Sigmoid colon (tissue), 7 donors: ENCODE measurements around the gene FBF1. TPM values are rescaled to one million over a fixed set of nuclear protein-coding genes. Genes with fewer than 3 reads are reported as not detected.

Source experiments
- DNase-seq: peaks from one replicate; pipeline ENCODE4 v3.0.0-alpha.2; 2019
- H3K27ac ChIP-seq, 4 donors: fragments of 200-600 bp; sonication (generic); one replicate each; pipeline ENCODE4 v1.5.1; 2016 to 2019; ENCODE audit warnings: mild to moderate bottlenecking in 1 of 4
- H3K27me3 ChIP-seq, 3 donors: fragments of 200-600 bp; sonication (generic); one replicate each; pipeline ENCODE4 v1.5.1; 2019; ENCODE audit warnings: mild to moderate bottlenecking in 1 of 3
- H3K36me3 ChIP-seq, 4 donors: fragments of 200-600 bp; sonication (generic); one replicate each; pipeline ENCODE4 v1.5.1; 2016 to 2019
- H3K4me1 ChIP-seq, 4 donors: fragments of 200-600 bp; sonication (generic); one replicate each; pipeline ENCODE4 v1.5.1; 2017 to 2019
- H3K4me3 ChIP-seq, 4 donors: fragments of 200-600 bp; sonication (generic); one replicate each; pipeline ENCODE4 v1.5.1; 2017 to 2019; ENCODE audit warnings: mild to moderate bottlenecking in 2 of 4, moderate library complexity in 1 of 4
- H3K9me3 ChIP-seq, 4 donors: fragments of 200-600 bp in 3 of 4; sonication (generic) in 3 of 4; one replicate each; pipeline versions ENCODE4 v1.5.1 to v1.6.1; 2013 to 2019
- EP300 ChIP-seq, 4 donors: sonication (generic); formaldehyde crosslinking; IDR thresholded peaks; one replicate each; pipeline ENCODE4 v1.6.1; 2017; ENCODE audit warnings: antibody characterized with exemption in 4 of 4
- POLR2A ChIP-seq, 2 donors: fragments of 450-650 bp; IDR thresholded peaks; one replicate each; pipeline ENCODE4 v1.6.1; 2016; ENCODE audit warnings: antibody characterized with exemption in 2 of 2, mild to moderate bottlenecking in 2 of 2, moderate library complexity in 2 of 2
- POLR2AphosphoS5 ChIP-seq, 4 donors: sonication (generic); formaldehyde crosslinking; IDR thresholded peaks; one replicate each; pipeline ENCODE4 v1.6.1; 2017; ENCODE audit warnings: antibody characterized with exemption in 4 of 4
- WGBS, 2 donors: extraction: QIAGEN DNeasy Blood & Tissue Kit; methylation state at CpG; one replicate each; pipeline ENCODE4 v1.1.7; 2013; 5-methylcytosine and 5-hydroxymethylcytosine counted together
- intact Hi-C: fragments of 100-400 bp; cut with DNase I; formaldehyde crosslinking; loops from one replicate; pipeline ENCODE4 v1.15.1; 2023
- polyA plus RNA-seq, 3 donors: library from polyadenylated mRNA; stranded (reverse); fragments of 200-250 nt; gene quantifications; one replicate each; pipeline ENCODE4 v1.2.3, GENCODE V29; 2013
- total RNA-seq, 4 donors: library from RNA; depleted of rRNA; stranded (reverse); fragments of >200 nt; gene quantifications; one replicate each; pipeline ENCODE4 v1.1.0, GENCODE V29; 2016
- TF ChIP-seq, protein P1 (sequence below), 4 experiments: fragments of 450-650 bp in 3 of 4; fragments of 200-600 bp in 1 of 4; IDR thresholded peaks; one replicate each; pipeline ENCODE4 v1.5.1; 2016 to 2019; ENCODE audit warnings: antibody characterized with exemption in 4 of 4, mild to moderate bottlenecking in 3 of 4, moderate library complexity in 2 of 4
- donor health status: healthy with polysubstance abuse.
- donor health status: Bipolar disorder and iron deficiency.
- donor health status: healthy.

FBF1 gene
- total and polyA plus RNA-seq, 7 donors = 1.2 to 16.6 (median 5.4) TPM

DNA sequence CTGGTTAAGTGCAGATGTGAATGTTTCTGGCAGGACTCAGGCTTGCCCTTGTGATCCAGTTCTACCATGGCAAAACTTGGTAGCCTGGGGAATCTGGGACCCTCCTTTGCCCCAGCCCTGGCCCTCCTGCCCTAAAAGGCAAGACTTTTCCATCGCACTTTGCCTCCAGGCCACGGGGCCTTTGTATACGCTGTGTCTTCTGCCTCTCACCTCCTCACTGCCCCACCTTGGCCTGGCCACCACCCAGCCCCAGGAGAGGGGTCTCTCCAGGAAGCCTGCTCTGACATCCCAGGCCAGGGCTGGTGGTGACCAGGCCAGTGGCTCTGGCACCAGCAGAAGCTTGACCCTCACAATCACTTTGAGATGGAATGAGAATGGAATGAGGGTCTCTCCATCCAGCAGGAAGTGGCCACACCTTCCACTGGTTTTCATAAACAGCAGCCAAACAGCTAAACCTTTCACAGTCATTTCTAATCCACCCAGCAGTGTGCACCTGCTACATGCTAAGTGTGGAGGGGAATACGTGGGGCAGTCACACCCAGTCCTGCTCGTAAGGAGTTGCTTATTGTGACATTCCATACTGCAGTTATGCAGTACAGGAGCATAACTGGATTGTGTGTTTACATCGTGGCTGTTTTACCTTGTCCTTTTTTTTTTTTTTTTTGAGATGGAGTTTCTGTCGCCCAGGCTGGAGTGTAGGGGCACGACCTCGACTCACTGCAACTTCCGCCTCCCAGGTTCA is 34.5 kb downstream of the FBF1 start:
- WGBS, 2 donors = 52 to 74% methylated on average over 10 of the region's 10 CpGs
- Histone ChIP-seq H3K27me3 (no peaks in the 10 kb centered on the region), H3K9me3 (no peaks in the 10 kb centered on the region), H3K4me1 (peaks cover 0 to 19% (median 13%) of the 10 kb centered on the region in 4 donors), H3K4me3 (no peak overlapping the region), H3K27ac (peak overlapping the region; percentile 86 to 93 (median 90)), H3K36me3 (peaks cover 3 to 25% (median 7%) of the 10 kb centered on the region in 4 donors)
- intact Hi-C loops = loop anchor here (10.0 kb wide), 1 partner anchor 168 kb away; the partner anchor contains the start of genes GALR2, SRP68 and ZACN
- DNase-seq = no peak
- TF ChIP-seq EP300 (IDR thresholded peaks at IDR 0.05) = no peak
- TF ChIP-seq, protein P1, sequence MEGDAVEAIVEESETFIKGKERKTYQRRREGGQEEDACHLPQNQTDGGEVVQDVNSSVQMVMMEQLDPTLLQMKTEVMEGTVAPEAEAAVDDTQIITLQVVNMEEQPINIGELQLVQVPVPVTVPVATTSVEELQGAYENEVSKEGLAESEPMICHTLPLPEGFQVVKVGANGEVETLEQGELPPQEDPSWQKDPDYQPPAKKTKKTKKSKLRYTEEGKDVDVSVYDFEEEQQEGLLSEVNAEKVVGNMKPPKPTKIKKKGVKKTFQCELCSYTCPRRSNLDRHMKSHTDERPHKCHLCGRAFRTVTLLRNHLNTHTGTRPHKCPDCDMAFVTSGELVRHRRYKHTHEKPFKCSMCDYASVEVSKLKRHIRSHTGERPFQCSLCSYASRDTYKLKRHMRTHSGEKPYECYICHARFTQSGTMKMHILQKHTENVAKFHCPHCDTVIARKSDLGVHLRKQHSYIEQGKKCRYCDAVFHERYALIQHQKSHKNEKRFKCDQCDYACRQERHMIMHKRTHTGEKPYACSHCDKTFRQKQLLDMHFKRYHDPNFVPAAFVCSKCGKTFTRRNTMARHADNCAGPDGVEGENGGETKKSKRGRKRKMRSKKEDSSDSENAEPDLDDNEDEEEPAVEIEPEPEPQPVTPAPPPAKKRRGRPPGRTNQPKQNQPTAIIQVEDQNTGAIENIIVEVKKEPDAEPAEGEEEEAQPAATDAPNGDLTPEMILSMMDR (IDR thresholded peaks at IDR 0.05) = no peak
- TF ChIP-seq POLR2A (IDR thresholded peaks at IDR 0.05) = no peak
- TF ChIP-seq POLR2AphosphoS5 (IDR thresholded peaks at IDR 0.05) = no peak

DNA sequence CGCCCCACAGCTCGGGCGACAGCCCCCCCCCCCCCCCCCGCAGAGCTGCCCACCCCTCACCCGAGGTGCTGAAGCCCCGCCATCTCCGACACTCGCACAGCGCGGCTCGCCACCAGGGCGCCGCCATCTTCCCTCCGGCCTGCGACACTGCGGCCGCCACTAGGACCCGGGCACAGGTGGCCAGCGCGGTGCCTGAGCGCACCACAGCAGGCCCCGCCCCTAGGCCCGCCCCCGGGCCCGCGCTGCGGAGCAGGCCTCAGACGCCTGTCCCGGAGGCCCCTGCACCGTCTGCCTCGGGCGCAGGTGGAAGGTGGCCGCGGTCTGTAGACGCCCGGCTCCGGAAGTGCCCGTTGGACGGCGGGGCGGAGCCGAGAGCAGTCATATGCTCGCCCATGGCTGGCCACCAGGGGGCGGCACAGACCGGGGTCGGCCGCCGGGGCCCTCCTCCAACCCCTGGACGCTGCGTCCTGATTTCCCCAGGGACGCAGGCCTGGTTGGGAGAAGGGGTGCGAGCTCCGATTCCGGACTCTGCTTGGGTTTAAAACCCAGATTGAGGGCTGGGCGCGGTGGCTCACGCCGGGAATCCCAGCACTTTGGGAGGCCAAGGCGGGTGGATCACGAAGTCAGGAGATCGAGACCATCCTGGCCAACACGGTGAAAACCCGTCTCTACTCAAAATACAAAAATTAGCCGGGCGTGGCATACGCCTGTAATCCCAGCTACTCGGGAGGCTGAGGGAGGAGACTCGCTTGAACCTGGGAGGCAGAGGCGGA is 35.9 kb downstream of the FBF1 start, which contains the start of gene MRPL38:
Gene MRPL38, minus strand, starts transcription at position 136 of the 773 bp plus-strand sequence. Its CDS starts 9 bp downstream, at position 127.
- peak within 1 kb of the TSS; percentile 86 to 93 (median 90) for H3K27ac ChIP-seq
- H3K4me1 ChIP-seq = peaks cover 0 to 19% (median 13%) of the 10 kb centered on the region in 4 donors
- TF ChIP-seq POLR2AphosphoS5 (IDR thresholded peaks at IDR 0.05) (peak; percentile 61 to 85 (median 84)), EP300 (IDR thresholded peaks at IDR 0.05) (no peak), POLR2A (IDR thresholded peaks at IDR 0.05) (peak in 1 of 2 donors; percentile 50)
- TF ChIP-seq, protein P1 (IDR thresholded peaks at IDR 0.05) = peak; percentile 96 to 99 (median 98)
- intact Hi-C loops = loop anchor here (1.0 to 10.0 kb wide), 4 partner anchors 36 to 170 kb away; partner anchors contain the start of genes ACOX1, FBF1, GALR2 and SRP68
- peaks cover 15 to 33% (median 18%) of the 10 kb centered on the region in 4 donors for H3K36me3 ChIP-seq
- peak within 1 kb of the TSS; percentile 71 to 83 (median 81) for H3K4me3 ChIP-seq
- H3K27me3 ChIP-seq = no peaks in the 10 kb centered on the region
- peak; percentile 97 for DNase-seq
- H3K9me3 ChIP-seq = no peaks in the 10 kb centered on the region
- WGBS, 2 donors = 1 to 3% methylated on average over 68 to 69 of the region's 69 CpGs

DNA sequence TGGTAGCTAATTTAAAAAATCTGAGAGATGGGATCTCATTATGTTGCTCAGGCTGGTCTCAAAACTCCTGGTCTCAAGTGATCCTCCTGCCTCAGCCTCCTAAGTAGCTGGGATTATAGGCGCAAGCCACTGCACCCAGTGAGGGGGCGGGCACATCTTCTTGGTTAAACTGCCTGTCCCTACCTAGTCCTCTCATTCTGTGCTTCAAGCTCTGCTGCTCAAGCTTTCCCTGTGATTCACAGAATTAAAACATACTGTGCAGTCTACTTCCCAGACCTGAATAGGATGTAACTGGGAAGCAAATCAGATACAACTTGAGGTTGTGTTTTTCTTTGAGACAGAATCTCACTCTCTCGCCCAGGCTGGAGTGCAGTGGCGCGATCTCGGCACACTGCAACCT is 38.4 kb downstream of the FBF1 start:
- Histone ChIP-seq H3K4me3 (no peak overlapping the region), H3K9me3 (no peaks in the 10 kb centered on the region), H3K4me1 (peaks cover 0 to 22% (median 16%) of the 10 kb centered on the region in 4 donors), H3K27me3 (no peaks in the 10 kb centered on the region), H3K36me3 (peaks cover 25 to 51% (median 34%) of the 10 kb centered on the region in 4 donors), H3K27ac (no peak overlapping the region)
- intact Hi-C loops = loop anchor here (10.0 kb wide), 1 partner anchor 172 kb away; the partner anchor contains the start of genes GALR2, SRP68 and ZACN
- WGBS, 2 donors = 95 to 97% methylated on average over 6 of the region's 6 CpGs
- DNase-seq = peak; percentile 54
- TF ChIP-seq, protein P1 (IDR thresholded peaks at IDR 0.05) = no peak
- TF ChIP-seq EP300 (IDR thresholded peaks at IDR 0.05) (no peak), POLR2AphosphoS5 (IDR thresholded peaks at IDR 0.05) (no peak), POLR2A (IDR thresholded peaks at IDR 0.05) (no peak)

DNA sequence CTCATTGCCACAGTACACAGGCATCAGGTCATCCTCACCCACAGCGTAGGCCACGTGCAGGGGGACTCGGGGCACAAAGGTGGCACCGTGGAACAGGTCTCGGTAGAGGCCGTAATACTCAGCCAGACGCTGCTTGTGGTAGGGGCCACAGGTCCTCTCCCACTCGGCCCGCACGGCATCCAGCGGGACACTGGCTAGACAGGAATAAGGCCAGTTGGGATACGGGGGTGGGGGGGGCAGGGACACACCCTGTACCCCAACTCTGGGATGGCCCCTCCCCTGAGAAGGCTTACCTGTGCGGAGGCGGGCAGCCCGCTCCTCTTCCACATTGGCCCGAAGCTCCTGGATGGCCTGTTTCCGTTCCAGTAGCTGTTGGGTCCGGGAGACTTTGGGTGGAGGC is 39.1 kb downstream of the FBF1 start:
- Histone ChIP-seq H3K27ac (no peak overlapping the region), H3K27me3 (no peaks in the 10 kb centered on the region), H3K4me1 (peaks cover 0 to 28% (median 22%) of the 10 kb centered on the region in 4 donors), H3K9me3 (no peaks in the 10 kb centered on the region), H3K4me3 (no peak overlapping the region), H3K36me3 (peaks cover 25 to 51% (median 34%) of the 10 kb centered on the region in 4 donors)
- no peak for TF ChIP-seq POLR2A (IDR thresholded peaks at IDR 0.05)
- no peak for TF ChIP-seq POLR2AphosphoS5 (IDR thresholded peaks at IDR 0.05)
- no peak for TF ChIP-seq EP300 (IDR thresholded peaks at IDR 0.05)
- TF ChIP-seq, protein P1 (IDR thresholded peaks at IDR 0.05) = no peak
- intact Hi-C loops = loop anchor here (10.0 kb wide), 1 partner anchor 173 kb away; the partner anchor contains the start of genes GALR2, SRP68 and ZACN
- 92 to 94% methylated on average over 18 of the region's 18 CpGs for WGBS, 2 donors
- peak; percentile 62 for DNase-seq
